GM12865 (cell line): ENCODE results near the gene LARGE1.
"Not testable (repeated sequence)": the region's sequence is repeated elsewhere in the genome, so short reads cannot be mapped to it uniquely, and the experiment has no call there.

ENCODE experiments used
- DNase-seq: peaks from one replicate; pipeline ENCODE4 v3.0.0; 2010; ENCODE audit warnings: low read depth
- H3K4me3 ChIP-seq: 2 replicates; pipeline ENCODE4 v1.5.1; 2011; ENCODE audit warnings: mild to moderate bottlenecking, low read depth, low read length, control low read depth
- TF ChIP-seq, protein P1 (sequence below): IDR thresholded peaks from 2 replicates; pipeline ENCODE4 v1.5.1; 2011; ENCODE audit warnings: low read length, control low read depth, low read depth, inconsistent platforms; ENCODE audit not compliant: insufficient read depth; ENCODE audit errors: missing control alignments

The LARGE1 gene

DNA sequence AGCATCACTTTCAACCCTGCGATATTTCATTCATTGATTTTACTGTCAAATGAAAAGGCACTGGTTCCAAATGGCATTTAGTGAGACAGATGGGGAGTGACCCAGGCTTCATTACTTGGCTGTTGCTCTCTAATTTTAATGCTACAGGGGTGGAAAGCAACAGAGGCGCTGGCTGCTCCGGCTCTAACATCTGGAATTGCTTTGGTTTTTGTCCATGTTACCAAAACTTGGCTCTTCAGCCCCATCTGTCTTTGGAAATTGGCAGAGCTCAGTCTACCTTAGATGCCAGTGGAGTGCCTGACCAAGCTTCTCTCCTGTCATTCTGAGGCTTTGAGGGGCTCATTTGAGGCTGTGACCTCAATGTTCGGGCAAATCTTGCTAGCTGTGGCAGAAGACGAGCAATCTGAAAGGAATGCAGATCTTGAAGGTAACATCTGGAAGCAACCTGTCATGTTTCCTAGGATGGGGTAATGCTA lies 452.6 kb downstream of the LARGE1 start:
- no peak for DNase-seq
- TF ChIP-seq, protein P1, sequence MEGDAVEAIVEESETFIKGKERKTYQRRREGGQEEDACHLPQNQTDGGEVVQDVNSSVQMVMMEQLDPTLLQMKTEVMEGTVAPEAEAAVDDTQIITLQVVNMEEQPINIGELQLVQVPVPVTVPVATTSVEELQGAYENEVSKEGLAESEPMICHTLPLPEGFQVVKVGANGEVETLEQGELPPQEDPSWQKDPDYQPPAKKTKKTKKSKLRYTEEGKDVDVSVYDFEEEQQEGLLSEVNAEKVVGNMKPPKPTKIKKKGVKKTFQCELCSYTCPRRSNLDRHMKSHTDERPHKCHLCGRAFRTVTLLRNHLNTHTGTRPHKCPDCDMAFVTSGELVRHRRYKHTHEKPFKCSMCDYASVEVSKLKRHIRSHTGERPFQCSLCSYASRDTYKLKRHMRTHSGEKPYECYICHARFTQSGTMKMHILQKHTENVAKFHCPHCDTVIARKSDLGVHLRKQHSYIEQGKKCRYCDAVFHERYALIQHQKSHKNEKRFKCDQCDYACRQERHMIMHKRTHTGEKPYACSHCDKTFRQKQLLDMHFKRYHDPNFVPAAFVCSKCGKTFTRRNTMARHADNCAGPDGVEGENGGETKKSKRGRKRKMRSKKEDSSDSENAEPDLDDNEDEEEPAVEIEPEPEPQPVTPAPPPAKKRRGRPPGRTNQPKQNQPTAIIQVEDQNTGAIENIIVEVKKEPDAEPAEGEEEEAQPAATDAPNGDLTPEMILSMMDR, result no peak

DNA sequence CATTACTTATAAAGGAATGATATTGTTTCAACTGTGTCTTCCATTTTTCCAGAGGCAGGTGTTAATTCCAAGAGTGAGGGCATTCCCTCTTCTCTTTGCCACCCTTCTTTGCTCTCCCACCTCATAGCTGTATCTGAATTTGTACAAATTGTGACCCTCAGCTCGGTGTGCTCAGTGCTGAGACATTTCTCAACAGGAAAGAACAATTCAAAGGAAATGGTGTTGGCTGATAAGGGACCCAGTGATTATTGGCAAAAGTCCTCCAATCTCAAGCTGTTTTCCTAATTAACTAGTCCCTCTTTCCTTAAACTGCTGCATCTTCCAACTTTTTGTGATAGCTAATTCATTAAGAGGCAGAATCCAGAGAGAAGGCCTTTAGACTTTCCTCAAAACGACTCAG lies 453.2 kb downstream of the LARGE1 start:
- TF ChIP-seq, protein P1, result no peak
- no peak overlapping the region for H3K4me3 ChIP-seq
- no peak for DNase-seq

More for the DNA sequence above, 452.6 kb downstream of the LARGE1 start:
- H3K4me3 ChIP-seq, result no peak overlapping the region

DNA sequence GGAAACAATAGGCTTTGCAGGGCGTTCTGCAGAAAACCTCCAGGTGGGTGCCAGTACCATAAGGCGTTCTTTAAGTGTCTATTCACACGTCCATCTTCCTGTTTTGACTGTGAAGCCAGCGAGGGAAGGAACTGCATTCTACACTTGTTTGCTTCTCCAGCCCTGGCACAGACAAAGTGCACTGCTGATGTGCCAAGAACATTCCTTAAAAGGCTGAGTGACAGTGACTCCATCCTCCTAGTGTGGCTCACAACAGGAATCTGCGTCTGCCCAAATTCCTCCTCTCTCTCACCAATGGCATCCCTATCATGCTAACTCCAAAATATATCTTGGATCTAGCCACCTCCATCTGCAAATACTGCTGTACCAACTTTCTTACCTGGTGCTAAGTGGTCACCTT lies 454.7 kb downstream of the LARGE1 start:
- H3K4me3 ChIP-seq, result no peak overlapping the region
- TF ChIP-seq, protein P1, result no peak
- no peak for DNase-seq

DNA sequence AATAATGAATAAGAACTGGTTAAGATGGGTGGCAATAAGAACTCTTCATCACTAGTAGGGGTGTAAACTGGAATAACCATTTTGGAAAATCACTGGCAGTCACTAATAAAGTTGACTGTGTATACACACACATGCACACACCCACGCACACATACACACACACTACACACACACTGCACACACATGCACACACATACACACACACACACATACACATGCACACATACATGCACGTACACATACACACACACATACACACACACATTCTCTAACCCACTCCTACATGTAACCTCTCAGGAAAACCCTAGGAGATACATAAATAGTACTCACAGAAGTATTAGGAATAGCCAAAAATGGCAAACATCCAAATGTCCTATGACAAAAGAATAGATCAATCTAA lies 455.6 kb downstream of the LARGE1 start:
- no peak overlapping the region for H3K4me3 ChIP-seq
- TF ChIP-seq, protein P1, result no peak
- no peak for DNase-seq

DNA sequence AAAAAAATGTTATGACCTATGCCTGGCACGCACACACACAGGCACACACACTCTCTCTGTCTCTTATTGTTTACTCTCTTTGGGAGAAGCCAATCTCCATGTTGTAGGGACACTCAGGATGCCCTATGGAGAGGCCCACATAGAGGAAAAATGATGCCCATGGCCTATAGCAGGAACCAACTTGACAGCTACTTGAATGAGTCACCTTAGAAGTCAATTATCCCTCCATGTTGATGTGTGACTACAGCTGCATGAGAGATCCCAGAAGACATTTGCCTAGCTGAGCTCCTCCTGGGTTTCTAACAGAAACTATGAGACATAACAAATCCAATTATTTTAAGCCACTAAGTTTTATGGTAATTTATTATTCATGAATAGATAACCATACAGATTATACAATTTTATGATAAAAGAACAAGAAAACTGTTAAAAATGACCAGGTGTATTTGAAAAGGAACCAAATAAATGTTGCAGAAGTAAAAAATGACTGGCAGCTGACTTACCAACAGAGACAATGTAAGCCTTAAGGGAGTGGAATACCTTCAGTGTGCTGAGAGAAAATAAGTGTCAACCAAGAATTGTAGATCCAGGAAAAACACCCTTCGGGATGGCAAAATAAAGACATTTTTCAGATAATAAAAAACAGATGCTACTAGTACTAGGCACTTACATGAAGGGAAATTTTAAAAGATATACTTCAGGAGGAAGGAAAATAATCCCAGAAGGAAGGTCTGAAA lies 458.4 kb downstream of the LARGE1 start:
- TF ChIP-seq, protein P1, result no peak
- no peak overlapping the region for H3K4me3 ChIP-seq
- no peak for DNase-seq

DNA sequence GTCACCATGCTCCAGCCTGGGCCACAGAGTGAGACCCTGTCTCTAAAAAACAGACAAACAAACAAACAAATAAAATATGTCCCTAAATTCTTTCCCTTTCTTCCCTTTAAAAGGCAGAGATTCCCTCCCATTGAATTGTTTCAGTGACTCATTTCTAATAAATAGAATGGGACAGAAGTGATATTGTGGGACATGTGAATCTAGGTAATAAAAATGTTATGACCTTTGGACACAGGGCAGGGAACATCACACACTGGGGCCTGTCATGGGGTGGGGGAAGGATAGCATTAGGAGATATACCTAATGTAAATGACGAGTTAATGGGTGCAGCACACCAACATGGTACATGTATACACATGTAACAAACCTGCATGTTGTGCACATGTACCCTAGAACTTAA lies 459.0 kb downstream of the LARGE1 start:
- DNase-seq, H3K4me3 ChIP-seq: not testable (repeated sequence)

DNA sequence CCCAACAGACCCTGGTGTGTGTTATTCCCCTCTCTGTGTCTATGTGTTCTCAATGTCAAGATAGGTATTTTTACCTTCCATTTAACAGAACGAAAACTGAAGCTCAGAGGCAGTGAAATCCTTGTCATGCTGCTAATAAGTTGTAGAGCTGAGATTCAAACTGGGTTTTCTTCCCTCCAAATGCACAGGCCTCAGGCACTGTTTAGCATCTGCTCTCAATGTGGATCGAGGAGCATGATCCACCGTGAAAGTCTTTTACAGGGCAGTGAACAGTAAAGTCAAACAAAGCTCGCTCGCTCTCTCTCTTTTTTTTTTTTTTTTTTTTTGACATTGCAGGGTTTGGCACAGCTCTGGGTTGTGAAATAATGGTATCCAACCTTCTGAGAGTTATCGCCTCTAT lies 461.1 kb downstream of the LARGE1 start:
- no peak for DNase-seq
- H3K4me3 ChIP-seq, result no peak overlapping the region
- TF ChIP-seq, protein P1, result no peak
